Muscle layer of colon (tissue), 2 donors: ENCODE data around the gene SIM1.

Experiments
- H3K27ac ChIP-seq: one replicate; pipeline ENCODE4 v1.7.0; 2013; ENCODE audit warnings: low read depth, mild to moderate bottlenecking, low read length, moderate library complexity
- H3K27me3 ChIP-seq, 2 donors: one replicate each; pipeline ENCODE4 v1.7.0; 2013; ENCODE audit warnings: low read length in 2 of 2, mild to moderate bottlenecking in 2 of 2; ENCODE audit not compliant: insufficient read depth in 2 of 2, control insufficient read depth in 1 of 2
- H3K36me3 ChIP-seq: one replicate; pipeline ENCODE4 v1.7.0; 2013; ENCODE audit warnings: mild to moderate bottlenecking, low read length; ENCODE audit not compliant: insufficient read depth
- H3K4me1 ChIP-seq: one replicate; pipeline ENCODE4 v1.7.0; 2013; ENCODE audit warnings: mild to moderate bottlenecking, low read length; ENCODE audit not compliant: insufficient read depth
- H3K4me3 ChIP-seq, 2 donors: one replicate each; pipeline ENCODE4 v1.7.0; 2013; ENCODE audit warnings: low read length in 2 of 2, low read depth in 1 of 2, mild to moderate bottlenecking in 1 of 2, moderate library complexity in 1 of 2
- H3K9ac ChIP-seq: one replicate; pipeline ENCODE4 v1.7.0; 2013; ENCODE audit warnings: low read length
- H3K9me3 ChIP-seq: one replicate; pipeline ENCODE4 v1.7.0; 2013; ENCODE audit warnings: mild to moderate bottlenecking, low read length
- donor health status: abdominal sarcoma.
- donor health status: Adenocarcinoma of cecum.

Gene SIM1

DNA sequence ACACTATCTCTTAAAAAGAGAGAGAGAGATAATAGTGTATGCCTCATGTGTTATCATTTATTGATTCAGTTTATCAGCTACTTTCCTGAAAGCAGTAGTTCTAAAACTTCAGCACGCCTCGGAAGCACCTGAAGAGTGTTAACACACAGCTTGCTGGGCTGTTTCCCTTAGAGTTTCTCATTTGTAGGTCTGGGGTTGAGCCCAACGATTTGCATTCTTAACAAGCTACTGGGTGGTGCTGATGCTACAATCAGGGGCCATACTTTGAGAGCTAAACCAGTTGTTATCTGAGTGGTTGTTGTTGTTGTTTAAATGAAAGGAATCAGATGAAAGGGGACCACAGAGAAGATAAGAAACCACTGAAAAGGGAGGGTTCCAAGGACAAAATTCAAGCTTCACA is 32.6 kb downstream of the SIM1 start:
- no peaks in the 10 kb centered on the region for H3K36me3 ChIP-seq
- no peaks in the 10 kb centered on the region for H3K9me3 ChIP-seq
- no peaks in the 10 kb centered on the region for H3K27me3 ChIP-seq
- H3K4me1 ChIP-seq, result no peaks in the 10 kb centered on the region
- no peak overlapping the region for H3K9ac ChIP-seq
- H3K4me3 ChIP-seq, result no peak overlapping the region
- H3K27ac ChIP-seq, result no peak overlapping the region

DNA sequence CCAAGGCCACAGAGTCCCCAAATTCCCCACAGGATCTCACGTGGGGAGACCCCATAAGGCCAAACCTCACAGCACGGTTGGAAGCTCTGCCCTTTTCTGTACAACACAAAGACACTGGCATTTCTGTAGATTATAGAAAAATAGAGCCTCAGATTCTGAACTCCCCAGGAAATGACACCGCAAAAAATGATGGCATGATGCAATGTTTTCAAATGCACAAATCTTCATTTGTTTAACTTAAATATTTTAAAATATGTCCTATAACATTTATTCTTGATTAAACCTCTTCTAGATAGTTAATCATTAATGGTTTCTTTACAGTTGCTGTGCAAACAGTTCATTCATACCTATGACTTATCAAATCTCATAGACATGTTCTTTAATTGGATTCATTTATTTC is 33.8 kb downstream of the SIM1 start:
- Histone ChIP-seq H3K36me3 (no peaks in the 10 kb centered on the region), H3K9me3 (no peaks in the 10 kb centered on the region), H3K4me3 (no peak overlapping the region), H3K9ac (no peak overlapping the region), H3K4me1 (no peaks in the 10 kb centered on the region), H3K27ac (no peak overlapping the region), H3K27me3 (no peaks in the 10 kb centered on the region)

DNA sequence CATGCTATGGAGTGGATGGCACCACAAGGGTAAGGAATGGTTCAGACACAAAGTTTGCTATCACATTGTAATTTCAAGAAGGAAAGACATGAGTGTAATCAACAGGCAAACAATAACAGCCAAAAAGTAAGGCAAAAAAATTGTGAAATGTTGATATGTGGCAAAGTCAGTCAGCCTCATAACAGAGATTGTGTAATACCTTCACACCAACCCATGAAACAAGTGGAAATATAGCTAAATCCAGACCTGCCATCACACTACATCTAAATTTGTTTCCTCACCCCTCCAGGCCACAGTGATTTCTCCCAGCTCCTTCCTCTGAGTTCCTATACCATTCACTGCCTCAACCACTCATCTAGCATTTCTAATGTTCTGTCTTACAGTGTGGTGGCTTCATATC is 37.3 kb downstream of the SIM1 start:
- Histone ChIP-seq H3K4me1 (no peaks in the 10 kb centered on the region), H3K9ac (no peak overlapping the region), H3K27ac (no peak overlapping the region), H3K36me3 (no peaks in the 10 kb centered on the region), H3K4me3 (no peak overlapping the region), H3K9me3 (no peaks in the 10 kb centered on the region), H3K27me3 (no peaks in the 10 kb centered on the region)

DNA sequence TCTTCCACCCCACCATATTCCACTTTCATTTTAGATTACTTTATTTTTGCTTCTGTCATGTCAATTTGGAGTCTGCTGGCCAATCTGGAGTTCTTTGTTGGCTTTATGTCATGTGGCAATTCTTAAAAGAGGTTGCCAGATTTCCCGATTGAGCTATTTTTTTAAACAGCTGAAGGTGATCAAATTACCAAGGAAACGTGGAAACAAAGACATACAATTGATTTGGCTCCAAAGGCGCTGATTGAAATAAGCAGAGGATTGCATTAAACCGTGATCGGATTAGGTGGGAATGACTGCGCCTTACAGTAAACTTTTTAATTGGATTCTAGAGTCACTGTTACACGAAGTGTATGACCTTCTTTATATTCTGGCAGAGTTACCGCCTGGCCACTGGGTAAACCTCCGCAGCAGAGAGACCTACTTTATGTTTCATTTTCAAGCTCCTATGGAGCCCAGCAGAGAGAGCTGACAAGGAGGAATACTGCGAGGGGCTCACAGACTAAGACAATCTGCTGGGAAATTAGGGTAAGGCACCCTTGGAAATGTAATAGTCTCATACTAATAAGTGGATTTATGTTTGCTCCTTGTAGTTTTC is 37.9 kb downstream of the SIM1 start:
- Histone ChIP-seq H3K4me3 (no peak overlapping the region), H3K27ac (no peak overlapping the region), H3K9ac (no peak overlapping the region), H3K9me3 (no peaks in the 10 kb centered on the region), H3K4me1 (no peaks in the 10 kb centered on the region), H3K36me3 (no peaks in the 10 kb centered on the region), H3K27me3 (no peaks in the 10 kb centered on the region)

DNA sequence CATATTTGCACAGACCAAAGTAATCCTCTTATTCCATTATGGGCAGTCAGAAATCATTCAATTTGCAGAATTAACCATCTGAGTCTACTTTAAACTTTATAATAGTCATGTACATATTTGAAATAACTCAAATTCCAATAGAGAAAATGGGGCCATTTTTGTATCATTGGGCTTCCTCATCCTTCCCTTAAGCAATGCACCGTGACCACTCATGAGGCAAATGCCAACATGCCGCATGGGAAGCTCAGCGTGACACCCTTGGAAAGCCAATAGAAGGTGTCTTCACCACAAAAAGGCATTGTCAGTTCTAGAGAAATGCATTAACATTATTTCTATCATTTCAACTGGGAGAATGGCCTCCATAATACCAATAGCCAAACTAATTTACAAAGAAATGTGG is 38.5 kb downstream of the SIM1 start:
- no peak overlapping the region for H3K4me3 ChIP-seq
- H3K27ac ChIP-seq, result no peak overlapping the region
- no peak overlapping the region for H3K9ac ChIP-seq
- no peaks in the 10 kb centered on the region for H3K9me3 ChIP-seq
- no peaks in the 10 kb centered on the region for H3K36me3 ChIP-seq
- H3K4me1 ChIP-seq, result no peaks in the 10 kb centered on the region
- no peaks in the 10 kb centered on the region for H3K27me3 ChIP-seq

DNA sequence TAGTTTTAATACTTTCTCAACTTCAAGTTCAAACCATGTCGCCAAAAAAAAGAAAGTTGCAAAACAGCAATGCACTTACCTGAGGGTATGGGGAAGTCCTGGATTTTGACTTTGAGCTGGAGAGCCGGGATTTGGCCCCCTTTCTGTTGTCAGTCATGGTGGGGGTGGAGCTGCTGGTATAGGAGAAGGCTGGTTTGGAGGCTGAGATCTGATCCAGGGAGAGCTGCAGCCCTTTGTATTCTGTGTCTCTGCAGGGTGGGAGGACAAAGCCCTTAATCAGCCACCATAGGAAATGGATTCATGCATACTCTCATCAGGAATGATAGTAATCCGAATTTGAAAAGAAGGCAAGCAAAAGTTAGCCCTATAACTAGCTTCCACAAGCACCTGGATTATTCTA is 44.0 kb downstream of the SIM1 start:
- Histone ChIP-seq H3K4me3 (no peak overlapping the region), H3K36me3 (no peaks in the 10 kb centered on the region), H3K9ac (no peak overlapping the region), H3K27ac (no peak overlapping the region), H3K9me3 (no peaks in the 10 kb centered on the region), H3K4me1 (no peaks in the 10 kb centered on the region), H3K27me3 (no peaks in the 10 kb centered on the region)

DNA sequence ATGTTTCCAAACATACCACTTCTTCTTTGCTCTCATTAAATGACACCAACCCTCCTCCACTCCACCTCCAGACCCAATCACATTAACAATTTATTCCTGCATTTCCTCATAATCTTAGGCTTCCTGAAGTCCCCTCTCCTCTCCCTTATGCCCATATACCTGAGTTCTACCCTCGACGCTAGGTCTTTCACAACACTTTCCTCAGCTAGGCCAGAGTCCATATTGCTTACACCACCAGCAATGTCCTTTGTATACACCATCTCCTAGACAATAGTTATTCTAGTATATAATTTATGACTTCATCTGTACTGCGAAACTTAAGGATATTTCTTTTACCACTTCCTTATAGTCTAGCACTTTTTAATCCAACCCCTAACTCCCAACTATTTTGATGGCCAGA is 47.7 kb downstream of the SIM1 start:
- no peaks in the 10 kb centered on the region for H3K27me3 ChIP-seq
- H3K27ac ChIP-seq, result no peak overlapping the region
- H3K4me1 ChIP-seq, result no peaks in the 10 kb centered on the region
- no peaks in the 10 kb centered on the region for H3K9me3 ChIP-seq
- no peak overlapping the region for H3K9ac ChIP-seq
- no peak overlapping the region for H3K4me3 ChIP-seq
- H3K36me3 ChIP-seq, result no peaks in the 10 kb centered on the region

DNA sequence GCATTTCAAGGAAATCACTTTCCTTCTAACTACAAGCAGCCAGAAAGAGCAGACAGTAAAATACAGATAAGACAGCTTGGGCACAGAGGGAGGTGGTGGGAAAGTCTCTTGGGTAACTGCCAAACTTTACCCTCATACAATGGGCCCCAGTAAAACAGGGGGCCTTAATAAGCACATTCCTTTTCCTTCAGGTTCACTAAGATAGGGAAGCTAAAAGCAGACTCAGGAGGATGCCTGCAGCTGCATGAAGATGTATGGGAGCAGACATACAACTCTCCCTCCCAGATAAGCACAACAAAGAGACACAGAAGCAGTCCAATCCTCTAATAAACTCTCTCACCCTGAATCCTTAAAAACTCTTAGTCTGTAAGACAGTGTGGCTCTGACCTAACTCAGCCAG is 49.0 kb downstream of the SIM1 start:
- Histone ChIP-seq H3K27ac (no peak overlapping the region), H3K36me3 (no peaks in the 10 kb centered on the region), H3K4me3 (no peak overlapping the region), H3K9ac (no peak overlapping the region), H3K27me3 (no peaks in the 10 kb centered on the region), H3K9me3 (no peaks in the 10 kb centered on the region), H3K4me1 (no peaks in the 10 kb centered on the region)

DNA sequence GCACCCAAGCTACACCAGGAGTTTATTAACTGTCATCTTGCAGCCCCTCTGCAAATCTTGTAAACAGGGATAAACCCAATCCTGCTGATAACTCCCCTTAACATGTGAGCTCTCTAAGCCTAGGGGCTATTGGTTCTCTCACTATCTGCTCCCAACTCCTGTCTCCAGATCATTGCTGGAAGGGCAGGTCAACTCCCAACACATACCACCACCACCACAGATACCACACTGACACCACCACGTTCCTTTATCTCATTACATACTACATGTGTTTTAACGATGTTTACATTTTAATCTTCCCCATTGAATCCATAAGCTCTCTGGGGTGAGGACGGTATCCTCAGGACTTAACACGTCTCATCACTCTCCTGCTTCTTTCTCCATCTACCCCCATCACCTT is 51.8 kb downstream of the SIM1 start:
- no peaks in the 10 kb centered on the region for H3K4me1 ChIP-seq
- no peak overlapping the region for H3K9ac ChIP-seq
- no peaks in the 10 kb centered on the region for H3K27me3 ChIP-seq
- no peak overlapping the region for H3K27ac ChIP-seq
- H3K4me3 ChIP-seq, result no peak overlapping the region
- no peaks in the 10 kb centered on the region for H3K9me3 ChIP-seq
- H3K36me3 ChIP-seq, result no peaks in the 10 kb centered on the region

DNA sequence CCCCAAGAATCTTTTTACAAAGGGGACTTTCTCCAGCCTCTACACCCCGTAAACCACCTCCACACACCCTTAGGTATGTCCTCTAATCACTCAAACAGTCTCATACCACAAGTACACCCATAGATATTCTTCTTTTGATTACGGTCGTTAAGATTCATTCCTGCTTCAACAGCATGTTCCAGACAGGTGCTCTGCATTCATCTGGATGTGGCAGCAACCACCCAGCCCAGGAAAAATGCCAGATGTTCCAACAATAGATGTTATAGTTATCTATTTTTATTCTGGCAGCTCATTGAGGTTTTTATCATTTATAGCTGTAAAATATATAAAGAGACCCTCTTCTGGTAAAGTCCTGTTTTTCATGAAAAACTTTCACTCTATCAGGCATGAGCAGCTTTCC is 60.7 kb downstream of the SIM1 start:
- Histone ChIP-seq H3K27ac (no peak overlapping the region), H3K4me3 (no peak overlapping the region), H3K36me3 (no peaks in the 10 kb centered on the region), H3K4me1 (no peaks in the 10 kb centered on the region), H3K9me3 (no peaks in the 10 kb centered on the region), H3K27me3 (no peaks in the 10 kb centered on the region), H3K9ac (no peak overlapping the region)

DNA sequence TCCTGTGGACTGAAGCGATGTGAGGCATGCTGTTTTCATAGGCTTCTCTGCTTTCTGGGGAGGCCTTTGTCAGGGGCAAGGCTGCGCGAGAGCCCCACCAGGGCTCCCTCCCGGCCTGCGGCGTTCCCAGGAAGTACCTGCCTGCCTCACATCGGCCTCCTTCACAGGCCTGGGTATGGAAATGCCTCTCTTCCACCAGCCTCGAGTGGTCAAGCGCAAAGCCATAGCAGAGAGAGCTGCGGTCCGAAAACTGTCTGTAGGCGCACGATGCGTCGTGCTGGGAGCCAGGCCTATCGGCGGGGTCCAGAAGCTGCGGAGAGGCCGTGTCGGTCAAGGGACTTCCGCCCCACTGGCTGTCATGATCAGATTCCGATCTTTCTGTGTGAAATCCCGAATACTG is 71.2 kb downstream of the SIM1 start:
- H3K27ac ChIP-seq, result no peak overlapping the region
- no peak overlapping the region for H3K9ac ChIP-seq
- H3K9me3 ChIP-seq, result no peaks in the 10 kb centered on the region
- H3K27me3 ChIP-seq, result no peaks in the 10 kb centered on the region
- no peak overlapping the region for H3K4me3 ChIP-seq
- no peaks in the 10 kb centered on the region for H3K4me1 ChIP-seq
- H3K36me3 ChIP-seq, result no peaks in the 10 kb centered on the region

DNA sequence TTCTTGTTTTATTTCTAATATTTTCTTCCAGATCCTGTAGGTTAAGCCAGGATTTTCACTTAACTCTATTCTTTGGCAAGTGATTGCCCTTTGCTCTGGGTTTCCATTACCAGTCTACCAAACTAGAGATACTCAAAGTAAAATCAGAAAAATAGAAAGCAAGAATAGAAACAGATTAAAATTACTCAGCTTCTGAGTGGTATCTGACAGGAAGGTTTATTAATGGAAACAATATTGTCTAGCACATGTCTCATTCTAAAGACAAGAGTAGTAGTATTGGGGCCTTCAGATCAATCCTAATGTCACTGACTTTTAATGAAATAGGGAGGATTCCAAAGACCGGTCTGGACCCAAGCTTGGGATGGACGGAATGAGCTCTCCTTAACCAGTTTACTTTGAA is 72.3 kb downstream of the SIM1 start:
- Histone ChIP-seq H3K36me3 (no peaks in the 10 kb centered on the region), H3K4me1 (no peaks in the 10 kb centered on the region), H3K27ac (no peak overlapping the region), H3K9ac (no peak overlapping the region), H3K27me3 (no peaks in the 10 kb centered on the region), H3K9me3 (no peaks in the 10 kb centered on the region), H3K4me3 (no peak overlapping the region)
